GM18868 (cell line): ENCODE results near the gene INTU.
"Not testable (repeated sequence)": the region's sequence is repeated elsewhere in the genome, so short reads cannot be mapped to it uniquely, and the experiment has no call there.

Source experiments
- ATAC-seq: cut with Tn5 transposase; IDR thresholded peaks from one replicate; pipeline ENCODE4 v1.9.1; 2021; ENCODE audit warnings: mild to moderate bottlenecking, moderate library complexity; ENCODE audit not compliant: unreplicated experiment

Gene INTU

GRCh38 chr4:127642169-127642568 is 9.4 kb downstream of the INTU start:
- ATAC-seq, result no peak

GRCh38 chr4:127643791-127644190 is 11.0 kb downstream of the INTU start:
- no peak for ATAC-seq

GRCh38 chr4:127648061-127648460 is 15.3 kb downstream of the INTU start:
- ATAC-seq, result no peak

- ATAC-seq, result not testable (repeated sequence)
Observed at GRCh38 chr4:127655590-127655989, 22.8 kb downstream of the INTU start.

GRCh38 chr4:127656047-127656680 is 23.4 kb downstream of the INTU start:
- ATAC-seq, result no peak

GRCh38 chr4:127660284-127660885 is 27.6 kb downstream of the INTU start:
- no peak for ATAC-seq

GRCh38 chr4:127667116-127667515 is 34.4 kb downstream of the INTU start:
- ATAC-seq, result no peak

GRCh38 chr4:127667772-127668171 is 35.0 kb downstream of the INTU start:
- ATAC-seq, result no peak

GRCh38 chr4:127668770-127669169 is 36.0 kb downstream of the INTU start:
- ATAC-seq, result no peak

GRCh38 chr4:127669691-127670090 is 36.9 kb downstream of the INTU start:
- no peak for ATAC-seq

- ATAC-seq, result no peak
Observed at GRCh38 chr4:127672111-127672510, 39.4 kb downstream of the INTU start.

- ATAC-seq, result no peak
Observed at GRCh38 chr4:127685292-127685691, 52.5 kb downstream of the INTU start.

- ATAC-seq, result no peak
Observed at GRCh38 chr4:127686658-127687057, 53.9 kb downstream of the INTU start.

- ATAC-seq, result no peak
Observed at GRCh38 chr4:127687580-127687979, 54.8 kb downstream of the INTU start.

GRCh38 chr4:127698789-127699200 is 66.0 kb downstream of the INTU start:
- peak; percentile 100 for ATAC-seq

- no peak for ATAC-seq
Observed at GRCh38 chr4:127708985-127709384, 76.2 kb downstream of the INTU start.

GRCh38 chr4:127709456-127709855 is 76.7 kb downstream of the INTU start:
- no peak for ATAC-seq

- no peak for ATAC-seq
Observed at GRCh38 chr4:127730142-127730913, 97.6 kb downstream of the INTU start, which contains the start of gene SLC25A31. SLC25A31 (plus strand) TSS chr4:127730400; CDS start chr4:127730546, 146 bp downstream.

GRCh38 chr4:127731406-127731805 is 98.6 kb downstream of the INTU start:
- ATAC-seq, result no peak

GRCh38 chr4:127732623-127733328 is 100.0 kb downstream of the INTU start:
- peak; percentile 85 for ATAC-seq

GRCh38 chr4:127734976-127735375 is 102.2 kb downstream of the INTU start:
- ATAC-seq, result no peak
